WI38 (cell line): ENCODE measurements around the gene SLC22A13.

Experiments used
- H3K4me3 ChIP-seq: 2 replicates; pipeline ENCODE4 v1.5.1; 2011; ENCODE audit warnings: low read depth, mild to moderate bottlenecking, control low read depth, low read length
- TF ChIP-seq, protein P1 (sequence below): IDR thresholded peaks from 2 replicates; pipeline ENCODE4 v1.5.1; 2012; ENCODE audit warnings: low read depth, mild to moderate bottlenecking, control low read depth, low read length

SLC22A13 gene

GRCh38 chr3:38270606-38271005, 5.0 kb downstream of the SLC22A13 start:
- H3K4me3 ChIP-seq = no peak overlapping the region
- TF ChIP-seq, protein P1, sequence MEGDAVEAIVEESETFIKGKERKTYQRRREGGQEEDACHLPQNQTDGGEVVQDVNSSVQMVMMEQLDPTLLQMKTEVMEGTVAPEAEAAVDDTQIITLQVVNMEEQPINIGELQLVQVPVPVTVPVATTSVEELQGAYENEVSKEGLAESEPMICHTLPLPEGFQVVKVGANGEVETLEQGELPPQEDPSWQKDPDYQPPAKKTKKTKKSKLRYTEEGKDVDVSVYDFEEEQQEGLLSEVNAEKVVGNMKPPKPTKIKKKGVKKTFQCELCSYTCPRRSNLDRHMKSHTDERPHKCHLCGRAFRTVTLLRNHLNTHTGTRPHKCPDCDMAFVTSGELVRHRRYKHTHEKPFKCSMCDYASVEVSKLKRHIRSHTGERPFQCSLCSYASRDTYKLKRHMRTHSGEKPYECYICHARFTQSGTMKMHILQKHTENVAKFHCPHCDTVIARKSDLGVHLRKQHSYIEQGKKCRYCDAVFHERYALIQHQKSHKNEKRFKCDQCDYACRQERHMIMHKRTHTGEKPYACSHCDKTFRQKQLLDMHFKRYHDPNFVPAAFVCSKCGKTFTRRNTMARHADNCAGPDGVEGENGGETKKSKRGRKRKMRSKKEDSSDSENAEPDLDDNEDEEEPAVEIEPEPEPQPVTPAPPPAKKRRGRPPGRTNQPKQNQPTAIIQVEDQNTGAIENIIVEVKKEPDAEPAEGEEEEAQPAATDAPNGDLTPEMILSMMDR = no peak

GRCh38 chr3:38271553-38271952, 5.9 kb downstream of the SLC22A13 start:
- TF ChIP-seq, protein P1 = no peak
- no peak overlapping the region for H3K4me3 ChIP-seq

DNA sequence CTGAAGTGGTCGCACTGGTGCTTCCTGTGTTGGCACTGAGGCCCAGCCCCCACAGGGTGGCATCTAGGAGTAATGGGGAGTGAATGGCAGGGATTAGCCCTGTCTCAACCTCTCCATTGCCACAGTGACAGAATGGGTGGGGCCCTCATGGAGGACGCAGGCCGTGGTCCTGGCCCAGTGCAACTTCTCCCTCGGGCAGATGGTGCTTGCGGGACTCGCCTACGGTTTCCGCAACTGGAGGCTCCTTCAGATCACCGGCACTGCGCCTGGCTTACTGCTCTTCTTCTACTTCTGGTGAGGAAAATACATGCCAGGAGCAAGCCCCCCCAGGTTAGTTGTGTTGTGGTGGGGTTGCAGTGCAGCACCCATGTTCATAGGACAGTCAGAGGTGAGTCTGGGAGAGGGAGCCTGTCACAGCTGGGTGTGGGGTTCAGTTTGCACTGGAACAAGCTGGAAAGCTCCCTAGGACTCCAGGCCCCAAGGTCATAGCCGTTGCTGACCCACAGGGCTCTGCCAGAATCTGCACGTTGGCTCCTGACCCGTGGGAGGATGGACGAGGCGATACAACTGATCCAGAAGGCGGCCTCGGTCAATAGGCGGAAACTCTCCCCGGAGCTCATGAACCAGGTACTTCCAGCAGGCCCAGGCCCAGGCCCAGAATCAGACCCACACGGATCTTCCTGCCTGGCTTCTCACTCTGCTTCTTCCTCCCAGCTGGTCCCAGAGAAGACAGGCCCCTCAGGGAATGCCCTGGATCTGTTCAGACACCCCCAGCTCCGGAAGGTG, 9.4 kb downstream of the SLC22A13 start:
- TF ChIP-seq, protein P1 = no peak
- H3K4me3 ChIP-seq = no peak overlapping the region

DNA sequence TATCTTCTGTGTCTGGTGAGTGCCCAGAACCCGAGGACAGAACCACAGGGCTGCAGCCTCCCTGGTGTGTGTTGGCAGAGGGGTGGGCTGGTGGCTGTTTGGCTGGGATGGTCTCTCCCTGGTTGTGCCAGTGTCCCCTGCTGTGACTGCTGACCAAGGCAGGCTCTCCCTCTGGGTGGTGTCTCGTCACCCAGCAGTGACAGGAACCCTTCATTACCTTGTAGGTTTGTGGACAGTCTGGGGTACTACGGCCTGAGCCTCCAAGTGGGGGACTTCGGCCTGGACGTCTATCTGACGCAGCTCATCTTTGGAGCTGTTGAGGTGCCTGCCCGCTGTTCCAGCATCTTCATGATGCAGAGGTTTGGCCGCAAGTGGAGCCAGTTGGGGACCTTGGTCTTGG, 10.0 kb downstream of the SLC22A13 start:
- H3K4me3 ChIP-seq = no peak overlapping the region
- TF ChIP-seq, protein P1 = no peak

GRCh38 chr3:38276081-38276916, 10.7 kb downstream of the SLC22A13 start:
- TF ChIP-seq, protein P1 = no peak

DNA sequence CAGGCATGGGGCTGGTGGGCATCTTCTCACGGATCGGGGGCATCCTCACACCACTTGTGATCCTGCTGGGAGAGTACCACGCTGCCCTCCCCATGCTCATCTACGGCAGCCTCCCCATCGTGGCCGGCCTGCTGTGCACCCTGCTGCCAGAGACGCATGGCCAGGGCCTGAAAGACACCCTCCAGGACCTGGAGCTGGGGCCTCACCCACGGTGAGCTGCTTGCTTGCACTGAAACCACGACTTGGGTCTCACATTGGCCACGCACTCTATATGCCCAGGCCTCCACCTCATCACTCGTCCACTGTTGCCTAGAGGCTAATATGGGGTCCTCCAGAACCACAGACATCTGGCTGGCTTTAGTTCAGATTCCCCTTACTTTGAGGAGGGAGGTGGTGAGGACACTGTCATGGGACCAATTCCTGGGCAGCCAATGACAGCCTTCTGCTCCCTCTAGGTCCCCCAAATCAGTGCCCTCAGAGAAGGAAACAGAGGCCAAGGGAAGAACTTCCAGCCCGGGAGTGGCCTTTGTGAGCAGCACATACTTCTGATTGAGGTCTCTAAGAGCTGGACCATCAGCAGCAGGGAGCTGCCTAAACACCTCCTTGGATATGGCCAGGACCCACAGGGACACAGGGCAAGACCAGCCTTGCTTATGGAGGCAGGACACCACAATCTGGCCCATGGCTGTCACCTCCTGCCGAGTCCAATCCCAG, 11.5 kb downstream of the SLC22A13 start:
- TF ChIP-seq, protein P1 = no peak
- H3K4me3 ChIP-seq = no peak overlapping the region

More at GRCh38 chr3:38276081-38276916, 10.7 kb downstream of the SLC22A13 start:
- no peak overlapping the region for H3K4me3 ChIP-seq
